ENCODE data around the gene ITGA3. TPM values are rescaled to one million over a fixed set of nuclear protein-coding genes. Genes with fewer than 3 reads are reported as not detected.
A peak's percentile ranks its signal among the peaks of the same experiment; 100 is the strongest.

Gene ITGA3
- total RNA-seq, 1 experiment from 2014 or later, result 22.5 TPM

- Histone ChIP-seq H3K27me3 (ENCODE audit: insufficient read depth, low read length) (no peaks in the 10 kb centered on the region), H3K23ac (ENCODE audit: insufficient read length, low read depth, low read length) (no peak overlapping the region), H3K9ac (ENCODE audit: extremely low read depth, insufficient read length, low read length) (no peak overlapping the region), H2AK5ac (ENCODE audit: insufficient read length, low read length) (no peak overlapping the region), H3K56ac (ENCODE audit: insufficient read length, low read depth, low read length) (no peak overlapping the region), H2BK120ac (ENCODE audit: low read depth, low read length, poor library complexity, severe bottlenecking) (no peak overlapping the region), H4K20me1 (ENCODE audit: control insufficient read depth, insufficient read depth, insufficient read length) (no peaks in the 10 kb centered on the region), H4K8ac (replicated peaks; ENCODE audit: insufficient read length, low read depth, low read length) (no peak overlapping the region), H3K18ac (ENCODE audit: insufficient read length, low read depth, low read length) (no peak overlapping the region), H4K5ac (ENCODE audit: insufficient read length, low read depth, low read length) (no peak overlapping the region), H2BK5ac (ENCODE audit: insufficient read length, low read length) (no peak overlapping the region), H3K27ac (ENCODE audit: insufficient read length, low read depth, low read length) (no peak overlapping the region), H3T11ph (ENCODE audit: low read length) (no peak overlapping the region), H4K91ac (ENCODE audit: insufficient read length, low read depth, low read length) (no peak overlapping the region), H2BK15ac (ENCODE audit: low read depth, low read length) (no peak overlapping the region), H3K14ac (ENCODE audit: insufficient read depth, low read length) (no peak overlapping the region), H3K4me2 (ENCODE audit: insufficient read depth, insufficient read length, low read length) (no peak overlapping the region), H3K79me1 (ENCODE audit: insufficient read depth, low read depth, low read length, poor library complexity, severe bottlenecking) (no peaks in the 10 kb centered on the region), H2BK20ac (ENCODE audit: low read depth, low read length, poor library complexity, severe bottlenecking) (no peak overlapping the region), H2AFZ (ENCODE audit: low read length) (no peak overlapping the region), H3K9me3 (ENCODE audit: control insufficient read depth, low read depth, low read length) (no peaks in the 10 kb centered on the region), H3K4ac (ENCODE audit: low read depth, low read length) (no peak overlapping the region), H3K79me2 (ENCODE audit: insufficient read depth, low read length) (no peaks in the 10 kb centered on the region), H2BK12ac (ENCODE audit: insufficient read length, low read depth, low read length) (no peak overlapping the region), H3K4me1 (ENCODE audit: insufficient read depth, low read length) (peaks cover 13% of the 10 kb centered on the region), H3K23me2 (ENCODE audit: insufficient read length, low read depth, low read length, poor library complexity, severe bottlenecking) (peaks cover 11% of the 10 kb centered on the region)
- Mint-ChIP-seq H3K36me3 (ENCODE audit: insufficient read depth in 1 of 3, low read depth in 3 of 3) (no peaks in the 10 kb centered on the region; a peak in 1 of 7 replicates), H3K4me3 (0 out of 5 replicates have a peak overlapping the region, but pooled peaks of 1 of the 2 experiments have one; percentile 17), H3K27ac (peak overlapping the region in 2 of 3 experiments; percentile 29 to 88; a peak in 2 of 7 replicates), H3K4me1 (peaks cover 61 to 65% of the 10 kb centered on the region in 2 experiments), H3K27me3 (ENCODE audit: low read depth) (peaks cover 7% of the 10 kb centered on the region), H3K9me3 (no peaks in the 10 kb centered on the region)
- DNase-seq, result no peak
- WGBS (ENCODE audit: extremely low coverage, insufficient read length, low lambda C conversion rate), result no CpG with 5 or more reads among the region's 2 CpGs
- TF ChIP-seq CTCF (conservative IDR thresholded peaks at IDR 0.05), result no peak
Measured at GRCh38 chr17:50051606-50052005, 4.3 kb upstream of the ITGA3 start.
